A673 (cell line): ENCODE data around the gene ADM. TPM values are rescaled to one million over a fixed set of nuclear protein-coding genes. Genes with fewer than 3 reads are reported as not detected.
A peak's percentile ranks its signal among the peaks of the same experiment; 100 is the strongest.

Experiments used
- BruUV-seq: library from RNA; stranded (reverse); fragments of 400-500 nt; replicated peaks from 2 replicates; lab custom pipeline; 2021; lab: Mats Ljungman, UMichigan
- CTCF ChIA-PET: fragments of 300-600 bp; sonication (Branson Sonifier 250); formaldehyde crosslinking; loops from one replicate; lab custom pipeline; 2022; ENCODE audit warnings: antibody characterized with exemption; lab: Charles Lee
- POLR2A ChIA-PET: fragments of 300-600 bp; sonication (Branson Sonifier 250); formaldehyde crosslinking; loops from one replicate; lab custom pipeline; 2022; ENCODE audit warnings: antibody characterized with exemption; ENCODE audit not compliant: low non-redundant PET; lab: Charles Lee
- DNase-seq: peaks from one replicate; pipeline ENCODE4 v3.0.0-alpha.2; 2015; ENCODE audit warnings: low spot score
- H3K27ac ChIP-seq: fragments of 200-600 bp; sonication (generic); 2 replicates; pipeline ENCODE4 v1.5.1; 2016; ENCODE audit warnings: mixed run types, low read depth, mild to moderate bottlenecking, mixed read lengths, antibody characterized with exemption, low read length; ENCODE audit not compliant: poor library complexity, severe bottlenecking
- H3K27me3 ChIP-seq: fragments of 200-600 bp; sonication (generic); replicated peaks from 2 replicates; pipeline ENCODE4 v1.6.1; 2017; ENCODE audit warnings: mixed run types, low read depth, mild to moderate bottlenecking, mixed read lengths, antibody characterized with exemption, low read length; ENCODE audit not compliant: insufficient read depth, poor library complexity
- H3K36me3 ChIP-seq: fragments of 200-600 bp; sonication (generic); 2 replicates; pipeline ENCODE4 v1.6.1; 2016; ENCODE audit warnings: mixed run types, mild to moderate bottlenecking, mixed read lengths, antibody characterized with exemption, low read length; ENCODE audit not compliant: insufficient read depth, poor library complexity, severe bottlenecking
- H3K4me1 ChIP-seq: fragments of 200-600 bp; sonication (generic); 2 replicates; pipeline ENCODE4 v1.6.1; 2017; ENCODE audit warnings: mixed run types, mild to moderate bottlenecking, mixed read lengths, antibody characterized with exemption, low read length; ENCODE audit not compliant: insufficient read depth, poor library complexity, severe bottlenecking
- H3K4me3 ChIP-seq: fragments of 200-600 bp; sonication (generic); 2 replicates; pipeline ENCODE4 v1.5.1; 2016; ENCODE audit warnings: low read depth, mixed run types, mild to moderate bottlenecking, mixed read lengths, low read length; ENCODE audit not compliant: poor library complexity, severe bottlenecking
- H3K9me3 ChIP-seq: fragments of 200-600 bp; sonication (generic); 2 replicates; pipeline ENCODE4 v1.6.1; 2016; ENCODE audit warnings: mixed run types, low read depth, mild to moderate bottlenecking, mixed read lengths, antibody characterized with exemption, low read length; ENCODE audit not compliant: poor library complexity, severe bottlenecking
- EZH2 ChIP-seq: fragments of 200-600 bp; sonication (generic); IDR thresholded peaks from 2 replicates; pipeline ENCODE4 v1.6.1; 2017; ENCODE audit warnings: borderline replicate concordance, low read depth, mild to moderate bottlenecking, mixed read lengths, antibody characterized with exemption, low read length; ENCODE audit not compliant: poor library complexity, severe bottlenecking
- intact Hi-C: fragments of 100-400 bp; cut with micrococcal nuclease; formaldehyde crosslinking; loops from one replicate; pipeline ENCODE4 v1.10.0; 2022; ENCODE audit not compliant: unreplicated experiment
- total RNA-seq: library from RNA; stranded (reverse); gene quantifications from 2 replicates; pipeline ENCODE4 v1.2.3, GENCODE V29; 2021
- TF ChIP-seq, protein P1 (sequence below): fragments of 300-800, 200-600 bp; sonication (generic); conservative IDR thresholded peaks from 2 replicates; pipeline ENCODE4 v1.5.1; 2017; ENCODE audit warnings: low read depth, mild to moderate bottlenecking, antibody characterized with exemption, low read length, moderate library complexity, mixed read lengths

ADM gene
- total RNA-seq, 1 experiment from 2014 or later = 3.8 TPM

- Histone ChIP-seq H3K9me3 (no peaks in the 10 kb centered on the region), H3K36me3 (no peaks in the 10 kb centered on the region), H3K4me1 (no peaks in the 10 kb centered on the region), H3K27me3 (no peaks in the 10 kb centered on the region), H3K27ac (no peak overlapping the region), H3K4me3 (no peak overlapping the region)
- ChIA-PET POLR2A (no interaction called here), CTCF (no interaction called here)
- TF ChIP-seq, protein P1, sequence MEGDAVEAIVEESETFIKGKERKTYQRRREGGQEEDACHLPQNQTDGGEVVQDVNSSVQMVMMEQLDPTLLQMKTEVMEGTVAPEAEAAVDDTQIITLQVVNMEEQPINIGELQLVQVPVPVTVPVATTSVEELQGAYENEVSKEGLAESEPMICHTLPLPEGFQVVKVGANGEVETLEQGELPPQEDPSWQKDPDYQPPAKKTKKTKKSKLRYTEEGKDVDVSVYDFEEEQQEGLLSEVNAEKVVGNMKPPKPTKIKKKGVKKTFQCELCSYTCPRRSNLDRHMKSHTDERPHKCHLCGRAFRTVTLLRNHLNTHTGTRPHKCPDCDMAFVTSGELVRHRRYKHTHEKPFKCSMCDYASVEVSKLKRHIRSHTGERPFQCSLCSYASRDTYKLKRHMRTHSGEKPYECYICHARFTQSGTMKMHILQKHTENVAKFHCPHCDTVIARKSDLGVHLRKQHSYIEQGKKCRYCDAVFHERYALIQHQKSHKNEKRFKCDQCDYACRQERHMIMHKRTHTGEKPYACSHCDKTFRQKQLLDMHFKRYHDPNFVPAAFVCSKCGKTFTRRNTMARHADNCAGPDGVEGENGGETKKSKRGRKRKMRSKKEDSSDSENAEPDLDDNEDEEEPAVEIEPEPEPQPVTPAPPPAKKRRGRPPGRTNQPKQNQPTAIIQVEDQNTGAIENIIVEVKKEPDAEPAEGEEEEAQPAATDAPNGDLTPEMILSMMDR = no peak
- BruUV-seq = no TSS peak
- intact Hi-C loops = no loop called here
- peak; percentile 62 for DNase-seq
Observed at GRCh38 chr11:10314199-10315072, 9.6 kb downstream of the ADM start.

DNA sequence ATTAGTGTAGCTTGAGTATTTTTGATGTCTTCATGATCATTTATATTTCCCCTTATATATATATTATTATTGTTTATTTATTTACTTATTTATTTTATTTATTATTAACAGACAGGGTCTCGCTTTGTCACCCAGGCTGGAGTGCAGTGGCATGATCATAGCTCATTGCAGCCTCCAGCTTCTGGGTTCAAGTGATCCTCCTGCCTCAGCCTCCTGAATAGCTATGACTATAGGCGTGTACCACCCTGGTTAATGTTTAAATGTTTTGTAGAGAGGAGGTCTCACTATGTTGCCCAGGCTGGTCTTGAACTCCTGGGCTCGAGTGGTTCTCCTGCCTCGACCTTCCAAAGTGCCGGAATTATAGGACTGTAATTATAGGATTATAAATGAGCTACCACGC lies 10.2 kb downstream of the ADM start:
- TF ChIP-seq, protein P1 = no peak
- no peak for TF ChIP-seq EZH2
- no peaks in the 10 kb centered on the region for H3K27me3 ChIP-seq
- POLR2A ChIA-PET = no interaction called here
- intact Hi-C loops = no loop called here
- H3K4me1 ChIP-seq = no peaks in the 10 kb centered on the region
- H3K9me3 ChIP-seq = no peaks in the 10 kb centered on the region
- no peak overlapping the region for H3K27ac ChIP-seq
- no peak overlapping the region for H3K4me3 ChIP-seq
- BruUV-seq = no TSS peak
- H3K36me3 ChIP-seq = no peaks in the 10 kb centered on the region
- CTCF ChIA-PET = no interaction called here
- DNase-seq = no peak

DNA sequence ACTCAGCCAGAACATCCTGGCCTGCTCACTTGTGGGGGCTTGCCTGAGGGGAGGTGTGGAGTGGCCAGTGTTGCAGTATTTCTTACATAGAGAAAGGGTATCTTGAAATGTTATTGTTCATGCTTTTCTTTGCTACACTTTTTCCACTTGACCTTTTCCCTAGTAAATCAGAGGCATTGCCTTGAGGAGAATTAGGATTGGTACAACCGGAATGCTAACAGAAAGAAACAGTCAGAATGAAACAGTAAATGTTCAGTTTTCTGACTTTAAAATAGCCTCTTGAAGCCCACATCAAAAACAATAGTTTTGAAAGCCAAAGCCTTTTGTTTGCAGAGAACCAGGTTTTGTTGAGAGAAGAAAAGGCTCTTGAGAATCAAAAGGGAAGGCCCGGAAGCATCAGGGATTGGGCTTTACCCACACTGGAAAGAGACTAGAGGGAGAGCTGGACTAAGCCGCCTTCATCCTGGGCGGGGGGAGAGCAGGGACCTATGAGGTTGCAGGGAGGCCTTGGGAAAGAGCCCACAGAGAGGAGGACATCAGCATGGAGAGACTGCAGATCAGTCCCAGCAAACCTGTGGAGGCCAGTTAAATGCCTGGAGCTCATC lies 12.4 kb downstream of the ADM start:
- no TSS peak for BruUV-seq
- Histone ChIP-seq H3K27ac (no peak overlapping the region), H3K9me3 (no peaks in the 10 kb centered on the region), H3K27me3 (no peaks in the 10 kb centered on the region), H3K36me3 (no peaks in the 10 kb centered on the region), H3K4me3 (no peak overlapping the region), H3K4me1 (no peaks in the 10 kb centered on the region)
- TF ChIP-seq, protein P1 = no peak
- TF ChIP-seq EZH2 = no peak
- ChIA-PET POLR2A (no interaction called here), CTCF (interaction anchor here (0.5 to 0.6 kb wide), 2 partner anchors 13 to 376 kb away, joined by 3 to 4 read pairs; no protein-coding TSS in a partner anchor)
- intact Hi-C loops = no loop called here
- DNase-seq = no peak
